ENCODE measurements around the gene TMEM17.

GRCh38 chr2:62457556-62457955 is 48.4 kb downstream of the TMEM17 start:
- TF ChIP-seq CTCF (IDR thresholded peaks at IDR 0.05): no peak
- no peak for TF ChIP-seq NRF1 (IDR thresholded peaks at IDR 0.05; ENCODE audit: low read depth, low read length)
- TF ChIP-seq GABPA (IDR thresholded peaks at IDR 0.05; ENCODE audit: low read depth): no peak
- TF ChIP-seq RAD21 (IDR thresholded peaks at IDR 0.05; ENCODE audit: low read length): no peak
- TF ChIP-seq TAF1 (IDR thresholded peaks at IDR 0.05; ENCODE audit: borderline replicate concordance, low read depth, low read length): no peak
- TF ChIP-seq TCF12 (IDR thresholded peaks at IDR 0.05): no peak
- TF ChIP-seq, protein P1, sequence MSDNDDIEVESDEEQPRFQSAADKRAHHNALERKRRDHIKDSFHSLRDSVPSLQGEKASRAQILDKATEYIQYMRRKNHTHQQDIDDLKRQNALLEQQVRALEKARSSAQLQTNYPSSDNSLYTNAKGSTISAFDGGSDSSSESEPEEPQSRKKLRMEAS (IDR thresholded peaks at IDR 0.05; ENCODE audit: low read depth): no peak
- TF ChIP-seq RXRA (IDR thresholded peaks at IDR 0.05; ENCODE audit: borderline replicate concordance, low read depth): no peak

All from SK-N-SH (cell line).